Heart right ventricle (tissue), 16 donors: ENCODE results near the gene SF3B3. TPM values are rescaled to one million over a fixed set of nuclear protein-coding genes. Genes with fewer than 3 reads are reported as not detected.

Source experiments
- ATAC-seq, 8 donors: fragments of 200-7000 bp; cut with Tn5 transposase; one replicate each; pipeline ENCODE4 v1.9.1; 2020; ENCODE audit warnings: mild to moderate bottlenecking in 8 of 8, moderate library complexity in 8 of 8, moderate number of reproducible peaks in 1 of 8
- DNase-seq, 2 donors: peaks; one replicate each; pipeline ENCODE4 v3.0.0-alpha.2; 2020
- H3K27ac ChIP-seq, 10 donors: fragments of 200-600 bp; sonication (generic) in 2 of 10; one replicate each; pipeline versions ENCODE4 v1.5.0 to v1.8.0; 2020 to 2022; ENCODE audit warnings: mild to moderate bottlenecking in 3 of 10
- H3K27me3 ChIP-seq, 7 donors: fragments of 200-600 bp; one replicate each; pipeline ENCODE4 v1.8.0; 2021 to 2022; ENCODE audit warnings: mild to moderate bottlenecking in 2 of 7
- H3K36me3 ChIP-seq, 9 donors: fragments of 200-600 bp; sonication (generic) in 1 of 9; one replicate each; pipeline versions ENCODE4 v1.5.0 to v1.8.0; 2020 to 2022; ENCODE audit warnings: mild to moderate bottlenecking in 2 of 9
- H3K4me1 ChIP-seq, 9 donors: fragments of 200-600 bp; sonication (generic) in 1 of 9; one replicate each; pipeline versions ENCODE4 v1.5.0 to v1.8.0; 2020 to 2022; ENCODE audit warnings: mild to moderate bottlenecking in 4 of 9
- H3K4me3 ChIP-seq, 10 donors: fragments of 200-600 bp; sonication (generic) in 2 of 10; one replicate each; pipeline versions ENCODE4 v1.5.0 to v1.8.0; 2020 to 2022; ENCODE audit warnings: mild to moderate bottlenecking in 7 of 10, moderate library complexity in 2 of 10
- H3K9me3 ChIP-seq, 11 donors: fragments of 200-600 bp in 10 of 11; sonication (generic) in 2 of 11; one replicate each; pipeline versions ENCODE4 v1.5.0 to v1.8.0; 2013 to 2022; ENCODE audit warnings: mild to moderate bottlenecking in 2 of 11, control low read depth in 1 of 11, moderate library complexity in 1 of 11
- CTCF ChIP-seq, 9 donors: fragments of 200-600 bp; sonication (generic) in 2 of 9; IDR thresholded peaks; one replicate each; pipeline versions ENCODE4 v1.5.0 to v1.8.0; 2021 to 2022; ENCODE audit warnings: antibody characterized with exemption in 9 of 9, mild to moderate bottlenecking in 5 of 9, moderate library complexity in 1 of 9
- WGBS, 2 donors: extraction: QIAGEN DNeasy Blood & Tissue Kit; methylation state at CpG; one replicate each; pipeline ENCODE4 v1.1.7; 2013; ENCODE audit warnings: inconsistent platforms in 1 of 2; 5-methylcytosine and 5-hydroxymethylcytosine counted together
- intact Hi-C, 10 donors: fragments of 100-400 bp; cut with DNase I; formaldehyde crosslinking; loops; one replicate each; pipeline versions ENCODE4 v1.11.1 to v1.14.2; 2022
- polyA plus RNA-seq, 2 donors: library from polyadenylated mRNA; stranded (reverse); fragments of 200-250 nt; gene quantifications; one replicate each; pipeline ENCODE4 v1.2.3, GENCODE V29; 2013
- total RNA-seq, 10 donors: library from RNA; stranded (reverse); fragmentation: NEBNext Ultra II Directional in 3 of 10; extraction: Animal tissue kit (Norgen Biotek cat#: 25700) in 3 of 10; gene quantifications; one replicate each; pipeline versions ENCODE4 v1.2.1 to v1.2.4, GENCODE V29; 2021 to 2023
- donor health status: Arrhythmogenic right ventricular cardiomyopathy.
- donor health status: ischemic (EF 13 %, LVEDD 7.1; RV severe dilation, severe dysfunction).
- donor health status: healthy with polysubstance abuse.
- donor health status: DM: no; HTN: yes; CAD: no.
- donor health status: DM: no; HTN: no; CAD: no.
- donor health status: ischemic (EF 25% LVEDD 6.9; RV normal size, moderate dysfunction).
- donor health status: ischemic (EF 25% LVEDD 5.7; RV mildly dilated, moderate dysfunction).
- donor health status: healthy.
- donor health status: DM: yes; HTN: yes; CAD: no.
- donor health status: Ischemic cardiomyopathy.
- donor health status: ischemic (EF 35%, LVEDD 5.7; RV mildly dilated, moderate dysfunction).
- donor health status: nonischemic (EF 11% LVEDD 7.7; RV severe dilation, severe dysfunction).
- donor health status: DM: yes; HTN: yes; CAD: no.
- donor health status: PGD.
- donor health status: ischemic (EF 29% LVEDD 5.4; RV normal size, mild dysfunction).
- donor health status: nonischemic (EF 23%, LVEDD 6.1; RV moderate dilation, normal function).

The SF3B3 gene
- total and polyA plus RNA-seq, 12 donors: 45.4 to 188 (median 159) TPM

- intact Hi-C loops: loop anchor here in 2 of 10 donors (10.0 kb wide), 2 partner anchors 90 to 200 kb away; no protein-coding TSS in a partner anchor
- 73 to 78% methylated on average over 4 of the region's 4 CpGs for WGBS, 2 donors
- no peak for DNase-seq
- no peak overlapping the region for H3K4me3 ChIP-seq
- TF ChIP-seq CTCF (IDR thresholded peaks at IDR 0.05): no peak
- H3K4me1 ChIP-seq: peaks cover 0 to 3% (median 0%) of the 10 kb centered on the region in 9 donors
- H3K9me3 ChIP-seq: no peaks in the 10 kb centered on the region
- ATAC-seq: peak in 3 of 8 donors; percentile 10 to 29 (median 14)
- no peaks in the 10 kb centered on the region for H3K27me3 ChIP-seq
- H3K27ac ChIP-seq: no peak overlapping the region
- peaks cover 20 to 100% (median 93%) of the 10 kb centered on the region in 9 donors for H3K36me3 ChIP-seq
These were observed 41.4 kb downstream of the SF3B3 start for GRCh38 chr16:70565053-70565452.

GRCh38 chr16:70568601-70569237 lies 45.1 kb downstream of the SF3B3 start:
- WGBS, 2 donors: 80 to 82% methylated on average over 5 of the region's 5 CpGs
- peaks cover 2 to 29% (median 23%) of the 10 kb centered on the region in 9 donors for H3K4me1 ChIP-seq
- H3K27ac ChIP-seq: no peak overlapping the region
- H3K36me3 ChIP-seq: peaks cover 10 to 98% (median 81%) of the 10 kb centered on the region in 9 donors
- no peak overlapping the region for H3K4me3 ChIP-seq
- intact Hi-C loops: loop anchor here in 2 of 10 donors (10.0 kb wide), 2 partner anchors 86 to 204 kb away; no protein-coding TSS in a partner anchor
- DNase-seq (no peak), ATAC-seq (no peak)
- no peak for TF ChIP-seq CTCF (IDR thresholded peaks at IDR 0.05)
- no peaks in the 10 kb centered on the region for H3K9me3 ChIP-seq
- no peaks in the 10 kb centered on the region for H3K27me3 ChIP-seq

GRCh38 chr16:70569752-70570151 lies 46.1 kb downstream of the SF3B3 start:
- Histone ChIP-seq H3K36me3 (peaks cover 10 to 98% (median 71%) of the 10 kb centered on the region in 9 donors), H3K4me1 (peaks cover 2 to 39% (median 33%) of the 10 kb centered on the region in 9 donors), H3K27ac (no peak overlapping the region), H3K4me3 (no peak overlapping the region), H3K9me3 (no peaks in the 10 kb centered on the region), H3K27me3 (no peaks in the 10 kb centered on the region)
- intact Hi-C loops: loop anchor here in 4 of 10 donors (5.0 to 10.0 kb wide), 4 partner anchors 32 to 205 kb away; no protein-coding TSS in a partner anchor
- DNase-seq: no peak
- no peak for TF ChIP-seq CTCF (IDR thresholded peaks at IDR 0.05)
- ATAC-seq: no peak
- WGBS, 2 donors: 89 to 93% methylated on average over 6 of the region's 6 CpGs

- H3K9me3 ChIP-seq: no peaks in the 10 kb centered on the region
- no peak for ATAC-seq
- H3K4me3 ChIP-seq: no peak overlapping the region
- H3K36me3 ChIP-seq: peaks cover 4 to 96% (median 58%) of the 10 kb centered on the region in 9 donors
- no peak for TF ChIP-seq CTCF (IDR thresholded peaks at IDR 0.05)
- no peaks in the 10 kb centered on the region for H3K27me3 ChIP-seq
- peak overlapping the region in 4 of 10 donors; percentile 23 to 87 (median 78) for H3K27ac ChIP-seq
- H3K4me1 ChIP-seq: peaks cover 2 to 52% (median 40%) of the 10 kb centered on the region in 9 donors
- 88% methylated on average over 10 of the region's 10 CpGs for WGBS, 2 donors
- intact Hi-C loops: loop anchor here in 3 of 10 donors (5.0 to 10.0 kb wide), 3 partner anchors 34 to 84 kb away; no protein-coding TSS in a partner anchor
- no peak for DNase-seq
These were observed 47.5 kb downstream of the SF3B3 start for GRCh38 chr16:70570967-70571570.
